GM12875 (cell line): ENCODE data around the gene FOXQ1.

Source experiments
- H3K4me3 ChIP-seq: one replicate; pipeline ENCODE4 v1.5.1; 2011; ENCODE audit warnings: low read depth, low read length, control low read depth
- CTCF ChIP-seq: IDR thresholded peaks from 2 replicates; pipeline ENCODE4 v1.5.1; 2011; ENCODE audit warnings: low read depth, mild to moderate bottlenecking, control low read depth, inconsistent platforms, low read length, moderate library complexity, borderline replicate concordance; ENCODE audit not compliant: insufficient read depth

The FOXQ1 gene

GRCh38 chr6:1281746-1282145 lies 30.2 kb upstream of the FOXQ1 start:
- no peak for TF ChIP-seq CTCF
- H3K4me3 ChIP-seq, result no peak overlapping the region

GRCh38 chr6:1283501-1283900 lies 28.4 kb upstream of the FOXQ1 start:
- no peak overlapping the region for H3K4me3 ChIP-seq
- no peak for TF ChIP-seq CTCF

GRCh38 chr6:1285556-1285955 lies 26.3 kb upstream of the FOXQ1 start:
- TF ChIP-seq CTCF, result no peak
- H3K4me3 ChIP-seq, result no peak overlapping the region

GRCh38 chr6:1285956-1286355 lies 25.9 kb upstream of the FOXQ1 start:
- no peak for TF ChIP-seq CTCF
- no peak overlapping the region for H3K4me3 ChIP-seq

GRCh38 chr6:1287103-1287591 lies 24.8 kb upstream of the FOXQ1 start:
- no peak overlapping the region for H3K4me3 ChIP-seq
- TF ChIP-seq CTCF, result no peak

- TF ChIP-seq CTCF, result no peak
- no peak overlapping the region for H3K4me3 ChIP-seq
Measured at GRCh38 chr6:1290086-1290485, 21.8 kb upstream of the FOXQ1 start.

GRCh38 chr6:1290805-1291204 lies 21.1 kb upstream of the FOXQ1 start:
- no peak overlapping the region for H3K4me3 ChIP-seq
- TF ChIP-seq CTCF, result no peak
